Measurements from ENCODE around the gene RPL35. TPM values are rescaled to one million over a fixed set of nuclear protein-coding genes. Genes with fewer than 3 reads are reported as not detected.
A peak's percentile ranks its signal among the peaks of the same experiment; 100 is the strongest.

Gene RPL35
- total and polyA plus RNA-seq, 3 experiments from 2014 or later = 1,829 to 2,058 (median 2,023) TPM

DNA sequence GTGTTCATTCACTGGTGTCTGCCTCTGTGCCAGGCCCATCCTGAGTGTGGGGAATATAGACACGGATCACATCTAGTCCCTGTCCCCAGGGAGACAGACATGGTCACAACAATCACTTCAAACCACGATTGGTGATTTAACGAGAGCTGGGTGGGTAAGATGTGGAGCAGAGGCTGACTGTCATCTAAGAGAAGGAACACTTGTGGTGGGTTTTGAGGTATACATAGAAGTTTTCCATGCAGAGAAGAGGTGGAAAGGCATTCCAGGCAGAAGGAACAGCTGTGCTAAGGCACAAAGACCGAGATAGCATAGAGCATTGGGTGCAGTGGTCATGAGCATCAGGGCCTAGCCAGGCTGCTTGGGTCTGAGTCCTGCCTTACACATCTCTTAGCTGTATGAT, 31.2 kb downstream of the RPL35 start:
- no peak overlapping the region for H3K4me3 ChIP-seq (ENCODE audit: low read length)
- no peaks in the 10 kb centered on the region for H3K27me3 ChIP-seq (ENCODE audit: insufficient read depth, low read length, poor library complexity, severe bottlenecking)
- Mint-ChIP-seq H3K4me3 (no peak overlapping the region), H3K36me3 (no peaks in the 10 kb centered on the region), H3K27ac (no peak overlapping the region), H3K4me1 (no peaks in the 10 kb centered on the region), H3K27me3 (peaks cover 0 to 10% of the 10 kb centered on the region in 2 donors), H3K9me3 (peaks cover 0 to 2% (median 0%) of the 10 kb centered on the region in 5 donors)
- H3K9me3 ChIP-seq (ENCODE audit: low read length) = no peaks in the 10 kb centered on the region
- H3K4me1 ChIP-seq (ENCODE audit: insufficient read depth, low read length) = no peaks in the 10 kb centered on the region
- H3K27ac ChIP-seq (ENCODE audit: low read depth, low read length) = no peak overlapping the region
- no peaks in the 10 kb centered on the region for H3K36me3 ChIP-seq (ENCODE audit: insufficient read depth, low read length)
- DNase-seq = no peak
- ChIA-PET CTCF (interaction anchor here (3.2 kb wide), 1 partner anchor 23 kb away, joined by 8 read pairs; the partner anchor contains the start of gene WDR38), POLR2A (no interaction called here)

GRCh38 chr9:124829334-124829669, 32.5 kb downstream of the RPL35 start:
- H3K27ac Mint-ChIP-seq = no peak overlapping the region
- no peak overlapping the region for H3K4me3 Mint-ChIP-seq
- Histone ChIP-seq H3K9me3 (ENCODE audit: low read length) (no peaks in the 10 kb centered on the region), H3K36me3 (ENCODE audit: insufficient read depth, low read length) (no peaks in the 10 kb centered on the region), H3K4me1 (ENCODE audit: insufficient read depth, low read length) (no peaks in the 10 kb centered on the region), H3K27ac (ENCODE audit: low read depth, low read length) (no peak overlapping the region), H3K27me3 (ENCODE audit: insufficient read depth, low read length, poor library complexity, severe bottlenecking) (no peaks in the 10 kb centered on the region), H3K4me3 (ENCODE audit: low read length) (no peak overlapping the region)
- CTCF ChIA-PET = no interaction called here
- H3K27me3 Mint-ChIP-seq = peaks cover 0 to 6% of the 10 kb centered on the region in 2 donors
- H3K36me3 Mint-ChIP-seq = no peaks in the 10 kb centered on the region
- no peaks in the 10 kb centered on the region for H3K4me1 Mint-ChIP-seq
- no peak for DNase-seq
- POLR2A ChIA-PET = no interaction called here
- peaks cover 0 to 2% (median 0%) of the 10 kb centered on the region in 5 donors for H3K9me3 Mint-ChIP-seq

- Histone ChIP-seq H3K4me3 (ENCODE audit: low read length) (no peak overlapping the region), H3K27me3 (ENCODE audit: insufficient read depth, low read length, poor library complexity, severe bottlenecking) (no peaks in the 10 kb centered on the region), H3K9me3 (ENCODE audit: low read length) (no peaks in the 10 kb centered on the region), H3K27ac (ENCODE audit: low read depth, low read length) (no peak overlapping the region), H3K4me1 (ENCODE audit: insufficient read depth, low read length) (no peaks in the 10 kb centered on the region), H3K36me3 (ENCODE audit: insufficient read depth, low read length) (no peaks in the 10 kb centered on the region)
- no peak for DNase-seq
- POLR2A ChIA-PET = no interaction called here
- peaks cover 0 to 2% (median 0%) of the 10 kb centered on the region in 5 donors for H3K9me3 Mint-ChIP-seq
- H3K4me1 Mint-ChIP-seq = no peaks in the 10 kb centered on the region
- peaks cover 0 to 6% of the 10 kb centered on the region in 2 donors for H3K27me3 Mint-ChIP-seq
- no peaks in the 10 kb centered on the region for H3K36me3 Mint-ChIP-seq
- H3K4me3 Mint-ChIP-seq = no peak overlapping the region
- no peak overlapping the region for H3K27ac Mint-ChIP-seq
- CTCF ChIA-PET = no interaction called here
Observed at GRCh38 chr9:124828489-124829333, 33.0 kb downstream of the RPL35 start.

DNA sequence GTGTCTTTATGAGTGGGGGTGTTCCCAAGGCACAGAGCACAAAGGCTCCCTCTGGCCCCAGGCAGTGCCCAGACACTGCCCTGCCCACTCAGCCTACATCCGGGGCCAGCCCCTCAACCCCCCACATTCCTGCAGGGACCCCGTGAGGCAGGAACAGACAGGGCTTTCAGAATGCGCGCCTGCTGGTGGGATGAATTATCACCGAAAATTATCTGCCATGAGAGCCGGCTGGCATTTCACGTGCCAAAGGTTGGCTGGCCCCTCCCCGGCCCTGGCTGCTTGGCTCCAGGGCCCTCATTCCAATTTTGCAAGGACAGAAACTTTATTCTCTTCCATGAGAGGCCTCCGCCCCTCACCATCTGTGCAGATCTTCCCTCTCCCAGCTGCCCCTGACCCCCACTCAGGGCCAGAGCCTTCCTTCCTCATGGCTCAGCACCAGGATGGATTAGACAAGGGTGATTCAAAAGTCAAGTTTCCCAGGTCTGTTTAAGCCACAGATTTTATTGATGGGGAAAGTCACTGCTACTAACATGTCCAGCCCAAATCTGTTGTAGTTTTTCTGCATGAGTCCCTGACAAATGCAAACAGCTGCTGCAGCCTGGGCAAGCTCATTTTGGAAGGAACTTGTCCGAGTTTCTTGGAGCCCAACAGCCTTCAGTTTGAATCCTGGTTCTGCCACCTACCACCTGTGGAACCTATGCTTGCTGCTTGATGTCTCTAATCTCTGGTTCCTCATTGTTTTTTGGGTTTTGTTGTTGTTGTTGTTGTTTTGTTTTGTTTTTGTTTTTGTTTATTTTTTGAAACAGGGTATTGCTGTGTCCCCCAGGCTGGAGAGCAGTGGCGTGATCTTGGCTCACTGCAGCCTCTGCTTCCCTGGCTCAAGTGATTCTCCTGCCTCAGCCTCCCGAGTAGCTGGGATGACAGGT, 40.8 kb downstream of the RPL35 start:
- Mint-ChIP-seq H3K4me1 (no peaks in the 10 kb centered on the region), H3K27me3 (peaks cover 0 to 38% of the 10 kb centered on the region in 2 donors), H3K4me3 (no peak overlapping the region), H3K27ac (no peak overlapping the region), H3K36me3 (no peaks in the 10 kb centered on the region), H3K9me3 (no peaks in the 10 kb centered on the region)
- H3K4me1 ChIP-seq (ENCODE audit: insufficient read depth, low read length) = no peaks in the 10 kb centered on the region
- no peaks in the 10 kb centered on the region for H3K27me3 ChIP-seq (ENCODE audit: insufficient read depth, low read length, poor library complexity, severe bottlenecking)
- CTCF ChIA-PET = no interaction called here
- no peak overlapping the region for H3K27ac ChIP-seq (ENCODE audit: low read depth, low read length)
- H3K9me3 ChIP-seq (ENCODE audit: low read length) = no peaks in the 10 kb centered on the region
- H3K36me3 ChIP-seq (ENCODE audit: insufficient read depth, low read length) = no peaks in the 10 kb centered on the region
- POLR2A ChIA-PET = no interaction called here
- no peak for DNase-seq
- H3K4me3 ChIP-seq (ENCODE audit: low read length) = no peak overlapping the region

DNA sequence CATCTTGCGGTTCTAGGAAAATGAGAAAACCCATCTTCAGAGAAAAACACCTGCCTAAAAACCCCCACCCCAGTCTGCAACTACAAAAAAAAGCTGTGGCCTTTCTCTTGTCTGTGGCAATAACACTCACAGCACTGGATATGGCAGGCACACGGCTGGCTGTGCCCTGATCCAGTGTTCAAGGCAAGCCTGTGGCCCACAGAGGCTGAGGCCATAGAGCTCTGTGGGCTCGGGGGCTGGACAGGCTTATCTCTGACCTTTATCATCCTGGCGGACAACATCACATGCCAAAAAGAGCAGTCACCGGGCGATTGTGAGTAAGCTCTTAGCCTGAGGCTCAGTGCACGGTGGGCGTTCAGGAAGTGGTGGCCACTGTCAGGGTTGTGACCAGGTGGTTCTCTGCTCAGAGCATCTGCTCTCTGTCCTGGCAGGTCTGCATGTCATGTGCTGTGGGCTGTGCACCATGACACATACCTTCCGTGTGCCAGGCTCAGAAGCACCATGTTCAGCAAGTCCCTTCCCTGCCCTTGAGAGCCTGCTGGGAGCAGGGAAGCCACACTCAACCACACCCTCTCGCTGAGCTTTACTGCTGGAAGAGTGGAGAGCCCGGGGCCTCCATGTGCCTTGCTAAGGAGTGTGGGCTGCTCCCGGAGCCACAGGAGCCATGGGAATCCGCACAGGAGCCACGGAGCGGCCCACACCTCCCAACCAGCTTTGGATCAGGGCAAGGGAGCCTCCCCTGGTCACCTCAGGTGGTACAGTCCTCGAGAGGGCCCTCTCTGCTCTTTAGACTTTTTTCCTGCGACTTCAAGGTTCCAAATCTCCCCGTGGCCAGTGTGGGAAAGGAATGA, 43.1 kb downstream of the RPL35 start:
- H3K36me3 Mint-ChIP-seq = no peaks in the 10 kb centered on the region
- no peak overlapping the region for H3K4me3 ChIP-seq (ENCODE audit: low read length)
- no peaks in the 10 kb centered on the region for H3K4me1 ChIP-seq (ENCODE audit: insufficient read depth, low read length)
- no peak overlapping the region for H3K4me3 Mint-ChIP-seq
- H3K27ac ChIP-seq (ENCODE audit: low read depth, low read length) = peak overlapping the region; percentile 31
- H3K36me3 ChIP-seq (ENCODE audit: insufficient read depth, low read length) = no peaks in the 10 kb centered on the region
- peaks cover 4 to 38% of the 10 kb centered on the region in 2 donors for H3K27me3 Mint-ChIP-seq
- H3K9me3 ChIP-seq (ENCODE audit: low read length) = no peaks in the 10 kb centered on the region
- ChIA-PET CTCF (interaction anchor here (1.3 to 1.4 kb wide), 2 partner anchors 22 to 34 kb away, joined by 3 read pairs; partner anchors contain the start of gene WDR38), POLR2A (no interaction called here)
- no peak for DNase-seq
- no peak overlapping the region for H3K27ac Mint-ChIP-seq
- no peaks in the 10 kb centered on the region for H3K9me3 Mint-ChIP-seq
- H3K4me1 Mint-ChIP-seq = no peaks in the 10 kb centered on the region
- H3K27me3 ChIP-seq (ENCODE audit: insufficient read depth, low read length, poor library complexity, severe bottlenecking) = no peaks in the 10 kb centered on the region

- Mint-ChIP-seq H3K36me3 (no peaks in the 10 kb centered on the region), H3K27ac (no peak overlapping the region), H3K4me3 (no peak overlapping the region), H3K27me3 (peaks cover 4 to 23% of the 10 kb centered on the region in 2 donors), H3K4me1 (no peaks in the 10 kb centered on the region), H3K9me3 (no peaks in the 10 kb centered on the region)
- ChIA-PET CTCF (no interaction called here), POLR2A (no interaction called here)
- H3K4me1 ChIP-seq (ENCODE audit: insufficient read depth, low read length) = no peaks in the 10 kb centered on the region
- H3K4me3 ChIP-seq (ENCODE audit: low read length) = no peak overlapping the region
- H3K9me3 ChIP-seq (ENCODE audit: low read length) = no peaks in the 10 kb centered on the region
- no peaks in the 10 kb centered on the region for H3K27me3 ChIP-seq (ENCODE audit: insufficient read depth, low read length, poor library complexity, severe bottlenecking)
- H3K36me3 ChIP-seq (ENCODE audit: insufficient read depth, low read length) = no peaks in the 10 kb centered on the region
- no peak for DNase-seq
- no peak overlapping the region for H3K27ac ChIP-seq (ENCODE audit: low read depth, low read length)
Observed at GRCh38 chr9:124815601-124816000, 46.2 kb downstream of the RPL35 start.

GRCh38 chr9:124814164-124814535, 47.6 kb downstream of the RPL35 start:
- POLR2A ChIA-PET = no interaction called here
- no peak overlapping the region for H3K4me3 ChIP-seq (ENCODE audit: low read length)

More at GRCh38 chr9:124814164-124814535, 47.6 kb downstream of the RPL35 start:
- no peaks in the 10 kb centered on the region for H3K9me3 Mint-ChIP-seq
- H3K27me3 Mint-ChIP-seq = peaks cover 4 to 17% of the 10 kb centered on the region in 2 donors
- H3K27ac Mint-ChIP-seq = no peak overlapping the region
- Histone ChIP-seq H3K9me3 (ENCODE audit: low read length) (no peaks in the 10 kb centered on the region), H3K4me1 (ENCODE audit: insufficient read depth, low read length) (no peaks in the 10 kb centered on the region), H3K36me3 (ENCODE audit: insufficient read depth, low read length) (no peaks in the 10 kb centered on the region), H3K27me3 (ENCODE audit: insufficient read depth, low read length, poor library complexity, severe bottlenecking) (no peaks in the 10 kb centered on the region), H3K27ac (ENCODE audit: low read depth, low read length) (no peak overlapping the region)
- DNase-seq = no peak
- no peaks in the 10 kb centered on the region for H3K4me1 Mint-ChIP-seq
- H3K4me3 Mint-ChIP-seq = no peak overlapping the region
- H3K36me3 Mint-ChIP-seq = no peaks in the 10 kb centered on the region
- CTCF ChIA-PET = no interaction called here

Measured in CD8-positive, alpha-beta memory T cell (primary cell).